Mononuclear cell (primary cell): ENCODE results near the gene SLC24A3. TPM values are rescaled to one million over a fixed set of nuclear protein-coding genes. Genes with fewer than 3 reads are reported as not detected.

Source experiments
- H3K27me3 ChIP-seq: 2 replicates; pipeline ENCODE4 v1.6.0; 2011; ENCODE audit warnings: low read length, control low read depth; ENCODE audit not compliant: insufficient read depth
- H3K4me1 ChIP-seq: 2 replicates; pipeline ENCODE4 v1.5.1; 2011; ENCODE audit warnings: mild to moderate bottlenecking, low read length, control low read depth; ENCODE audit not compliant: insufficient read depth
- H3K4me3 ChIP-seq: 2 replicates; pipeline ENCODE4 v1.5.1; 2011; ENCODE audit warnings: mild to moderate bottlenecking, low read length, moderate library complexity
- H3K9me3 ChIP-seq: 2 replicates; pipeline ENCODE4 v1.5.1; 2011; ENCODE audit warnings: low read depth, mild to moderate bottlenecking, control low read depth, low read length
- total RNA-seq: library from RNA; depleted of rRNA; stranded (reverse); fragments of >200 nt; gene quantifications from one replicate; pipeline ENCODE4 v1.2.3, GENCODE V29; 2012

Gene SLC24A3
- total RNA-seq, 1 donor = 1.0 TPM

- peaks cover 19% of the 10 kb centered on the region for H3K4me1 ChIP-seq
- H3K4me3 ChIP-seq = no peak overlapping the region
- H3K27me3 ChIP-seq = no peaks in the 10 kb centered on the region
- H3K9me3 ChIP-seq = no peaks in the 10 kb centered on the region
Measured at GRCh38 chr20:19431316-19431700, 218.9 kb downstream of the SLC24A3 start.

- Histone ChIP-seq H3K4me1 (peaks cover 19% of the 10 kb centered on the region), H3K27me3 (no peaks in the 10 kb centered on the region), H3K9me3 (no peaks in the 10 kb centered on the region), H3K4me3 (no peak overlapping the region)
Measured at GRCh38 chr20:19431906-19432305, 219.5 kb downstream of the SLC24A3 start.

- Histone ChIP-seq H3K4me1 (peaks cover 6% of the 10 kb centered on the region), H3K9me3 (no peaks in the 10 kb centered on the region), H3K27me3 (no peaks in the 10 kb centered on the region), H3K4me3 (no peak overlapping the region)
Measured at GRCh38 chr20:19433371-19434350, 221.2 kb downstream of the SLC24A3 start.

GRCh38 chr20:19435316-19435715 lies 222.9 kb downstream of the SLC24A3 start:
- H3K27me3 ChIP-seq = no peaks in the 10 kb centered on the region
- H3K4me3 ChIP-seq = no peak overlapping the region
- no peaks in the 10 kb centered on the region for H3K9me3 ChIP-seq
- no peaks in the 10 kb centered on the region for H3K4me1 ChIP-seq

GRCh38 chr20:19435821-19436220 lies 223.4 kb downstream of the SLC24A3 start:
- H3K9me3 ChIP-seq = no peaks in the 10 kb centered on the region

GRCh38 chr20:19438488-19438887 lies 226.0 kb downstream of the SLC24A3 start:
- H3K4me3 ChIP-seq = no peak overlapping the region
- H3K4me1 ChIP-seq = no peaks in the 10 kb centered on the region
- H3K27me3 ChIP-seq = no peaks in the 10 kb centered on the region
- peaks cover 4% of the 10 kb centered on the region for H3K9me3 ChIP-seq

More at GRCh38 chr20:19435821-19436220, 223.4 kb downstream of the SLC24A3 start:
- H3K4me3 ChIP-seq = no peak overlapping the region
- no peaks in the 10 kb centered on the region for H3K4me1 ChIP-seq
- H3K27me3 ChIP-seq = no peaks in the 10 kb centered on the region

- Histone ChIP-seq H3K9me3 (peaks cover 10% of the 10 kb centered on the region), H3K4me3 (no peak overlapping the region), H3K4me1 (no peaks in the 10 kb centered on the region), H3K27me3 (no peaks in the 10 kb centered on the region)
Measured at GRCh38 chr20:19440660-19441527, 228.5 kb downstream of the SLC24A3 start.

- Histone ChIP-seq H3K27me3 (no peaks in the 10 kb centered on the region), H3K4me1 (peaks cover 5% of the 10 kb centered on the region), H3K4me3 (no peak overlapping the region), H3K9me3 (peaks cover 10% of the 10 kb centered on the region)
Measured at GRCh38 chr20:19446246-19446645, 233.8 kb downstream of the SLC24A3 start.

GRCh38 chr20:19448632-19449031 lies 236.2 kb downstream of the SLC24A3 start:
- Histone ChIP-seq H3K4me3 (no peak overlapping the region), H3K27me3 (no peaks in the 10 kb centered on the region), H3K4me1 (peaks cover 13% of the 10 kb centered on the region), H3K9me3 (peaks cover 4% of the 10 kb centered on the region)

- H3K9me3 ChIP-seq = no peaks in the 10 kb centered on the region
- no peaks in the 10 kb centered on the region for H3K27me3 ChIP-seq
- H3K4me1 ChIP-seq = peaks cover 13% of the 10 kb centered on the region
- H3K4me3 ChIP-seq = no peak overlapping the region
Measured at GRCh38 chr20:19449051-19449450, 236.6 kb downstream of the SLC24A3 start.

- no peak overlapping the region for H3K4me3 ChIP-seq
- H3K9me3 ChIP-seq = no peaks in the 10 kb centered on the region
- peaks cover 15% of the 10 kb centered on the region for H3K4me1 ChIP-seq
- H3K27me3 ChIP-seq = no peaks in the 10 kb centered on the region
Measured at GRCh38 chr20:19451231-19451922, 238.9 kb downstream of the SLC24A3 start.

GRCh38 chr20:19451923-19452295 lies 239.5 kb downstream of the SLC24A3 start:
- Histone ChIP-seq H3K4me3 (no peak overlapping the region), H3K4me1 (peaks cover 20% of the 10 kb centered on the region), H3K27me3 (no peaks in the 10 kb centered on the region), H3K9me3 (no peaks in the 10 kb centered on the region)

- Histone ChIP-seq H3K9me3 (no peaks in the 10 kb centered on the region), H3K4me1 (peaks cover 22% of the 10 kb centered on the region), H3K27me3 (no peaks in the 10 kb centered on the region), H3K4me3 (no peak overlapping the region)
Measured at GRCh38 chr20:19453410-19453809, 241.0 kb downstream of the SLC24A3 start.

GRCh38 chr20:19453862-19454261 lies 241.4 kb downstream of the SLC24A3 start:
- Histone ChIP-seq H3K27me3 (no peaks in the 10 kb centered on the region), H3K4me1 (peaks cover 22% of the 10 kb centered on the region), H3K9me3 (no peaks in the 10 kb centered on the region), H3K4me3 (no peak overlapping the region)
